Natural killer cell (primary cell): ENCODE measurements around the gene PRDX5. TPM values are rescaled to one million over a fixed set of nuclear protein-coding genes. Genes with fewer than 3 reads are reported as not detected.
A peak's percentile ranks its signal among the peaks of the same experiment; 100 is the strongest.
"Not testable (repeated sequence)": the region's sequence is repeated elsewhere in the genome, so short reads cannot be mapped to it uniquely, and the experiment has no call there.

Experiments
- ATAC-seq, 3 donors: fragments of 150-1000 bp in 2 of 3; fragments of 200-7000 bp in 1 of 3; cut with Tn5 transposase; 1 replicate in 1 of 3; 2 replicates in 2 of 3; pipeline ENCODE4 v1.10.0; 2021; ENCODE audit warnings: mild to moderate bottlenecking in 2 of 3, moderate library complexity in 2 of 3
- DNase-seq, 2 donors: peaks; one replicate each; pipeline versions ENCODE4 v3.0.0 to v3.0.0-alpha.2; 2013 to 2021; ENCODE audit warnings: mixed read lengths in 1 of 2
- H3K27ac ChIP-seq: one replicate; pipeline ENCODE4 v1.5.1; 2013; ENCODE audit warnings: mild to moderate bottlenecking, low read length
- H3K27me3 ChIP-seq: one replicate; pipeline ENCODE4 v1.6.1; 2013; ENCODE audit warnings: low read length; ENCODE audit not compliant: control insufficient read depth, insufficient read depth
- H3K36me3 ChIP-seq: one replicate; pipeline ENCODE4 v1.6.1; 2013; ENCODE audit warnings: low read length; ENCODE audit not compliant: control insufficient read depth, insufficient read depth
- H3K4me1 ChIP-seq: one replicate; pipeline ENCODE4 v1.6.1; 2013; ENCODE audit warnings: low read length; ENCODE audit not compliant: control insufficient read depth, insufficient read depth
- H3K4me3 ChIP-seq: one replicate; pipeline ENCODE4 v1.5.1; 2013; ENCODE audit warnings: low read length
- H3K9me3 ChIP-seq: one replicate; pipeline ENCODE4 v1.6.1; 2013; ENCODE audit warnings: low read length; ENCODE audit not compliant: control insufficient read depth, insufficient read depth
- H3K27ac Mint-ChIP-seq, 2 donors: one replicate each; pipeline ENCODE4 v1.8.0; 2022; ENCODE audit warnings: mild to moderate bottlenecking in 2 of 2, mixed read lengths in 2 of 2, moderate library complexity in 1 of 2
- H3K27me3 Mint-ChIP-seq, 2 donors: one replicate each; pipeline ENCODE4 v1.8.0; 2022; ENCODE audit warnings: low read depth in 2 of 2, mixed read lengths in 2 of 2
- H3K36me3 Mint-ChIP-seq: one replicate; pipeline ENCODE4 v1.8.0; 2022; ENCODE audit warnings: mixed read lengths
- H3K4me1 Mint-ChIP-seq, 2 donors: one replicate each; pipeline ENCODE4 v1.8.0; 2022; ENCODE audit warnings: mixed read lengths in 2 of 2
- H3K4me3 Mint-ChIP-seq: one replicate; pipeline ENCODE4 v1.8.0; 2022; ENCODE audit warnings: mild to moderate bottlenecking, moderate library complexity, mixed read lengths
- H3K9me3 Mint-ChIP-seq, 2 donors: one replicate each; pipeline ENCODE4 v1.8.0; 2022; ENCODE audit warnings: mixed read lengths in 2 of 2
- CTCF ChIP-seq: fragments of 200-600 bp; IDR thresholded peaks from one replicate; pipeline ENCODE4 v1.8.0; 2022; ENCODE audit warnings: antibody characterized with exemption
- WGBS: methylation state at CpG from one replicate; pipeline ENCODE4 v1.1.7; 2013; ENCODE audit warnings: missing lambda C conversion rate; ENCODE audit not compliant: insufficient coverage; 5-methylcytosine and 5-hydroxymethylcytosine counted together
- intact Hi-C: fragments of 100-400 bp; cut with micrococcal nuclease; formaldehyde crosslinking; loops from one replicate; pipeline ENCODE4 v1.14.2; 2022
- total RNA-seq, 4 donors: library from RNA; stranded (reverse); fragments of 120-200 nt in 1 of 4; gene quantifications; one replicate each; pipeline versions ENCODE4 v1.2.3 to v1.2.4, GENCODE V29; 2013 to 2022

The PRDX5 gene
- total RNA-seq, 3 donors from 2014 or later (not counting 1 experiment from before 2014, with no cell fraction given), result 85.9 to 104 (median 88.8) TPM

- DNase-seq (no peak), ATAC-seq (no peak)
- Mint-ChIP-seq H3K4me1 (peaks cover 25 to 35% of the 10 kb centered on the region in 2 donors), H3K9me3 (no peaks in the 10 kb centered on the region), H3K27me3 (no peaks in the 10 kb centered on the region), H3K36me3 (no peaks in the 10 kb centered on the region), H3K4me3 (no peak overlapping the region), H3K27ac (peak overlapping the region in 1 of 2 donors; percentile 44)
- no peak for TF ChIP-seq CTCF
- no peak overlapping the region for H3K27ac ChIP-seq
- peaks cover 14% of the 10 kb centered on the region for H3K4me1 ChIP-seq
- H3K4me3 ChIP-seq, result no peak overlapping the region
- H3K9me3 ChIP-seq, result no peaks in the 10 kb centered on the region
- intact Hi-C loops, result no loop called here
- no peaks in the 10 kb centered on the region for H3K27me3 ChIP-seq
- H3K36me3 ChIP-seq, result peaks cover 16% of the 10 kb centered on the region
- WGBS, result 32% methylated on average over 5 of the region's 5 CpGs
These were observed 5.5 kb downstream of the PRDX5 start for GRCh38 chr11:64323373-64323772.

GRCh38 chr11:64323984-64324383 is 6.1 kb downstream of the PRDX5 start:
- peak overlapping the region in 1 of 2 donors; percentile 44 for H3K27ac Mint-ChIP-seq
- intact Hi-C loops, H3K4me3 Mint-ChIP-seq, H3K9me3 ChIP-seq, H3K27me3 ChIP-seq, H3K27ac ChIP-seq, H3K27me3 Mint-ChIP-seq, DNase-seq, H3K9me3 Mint-ChIP-seq, H3K4me1 ChIP-seq, H3K36me3 Mint-ChIP-seq, ATAC-seq, H3K4me3 ChIP-seq: not testable (repeated sequence)
- WGBS, result 87% methylated on average over 4 of the region's 4 CpGs
- peaks cover 19 to 30% of the 10 kb centered on the region in 2 donors for H3K4me1 Mint-ChIP-seq
- peaks cover 16% of the 10 kb centered on the region for H3K36me3 ChIP-seq

- Mint-ChIP-seq H3K36me3 (no peaks in the 10 kb centered on the region), H3K9me3 (no peaks in the 10 kb centered on the region), H3K27ac (no peak overlapping the region), H3K4me1 (peaks cover 13 to 22% of the 10 kb centered on the region in 2 donors), H3K27me3 (no peaks in the 10 kb centered on the region), H3K4me3 (no peak overlapping the region)
- H3K36me3 ChIP-seq, result peaks cover 16% of the 10 kb centered on the region
- H3K27me3 ChIP-seq, result no peaks in the 10 kb centered on the region
- ATAC-seq (no peak), DNase-seq (no peak)
- H3K9me3 ChIP-seq, result no peaks in the 10 kb centered on the region
- intact Hi-C loops, result no loop called here
- H3K27ac ChIP-seq, result no peak overlapping the region
- H3K4me1 ChIP-seq, result no peaks in the 10 kb centered on the region
- TF ChIP-seq CTCF, result no peak
- H3K4me3 ChIP-seq, result no peak overlapping the region
- WGBS, result 96% methylated on average over 8 of the region's 11 CpGs
These were observed 7.0 kb downstream of the PRDX5 start for GRCh38 chr11:64324692-64325469.

- Histone ChIP-seq H3K36me3 (peaks cover 4% of the 10 kb centered on the region), H3K27me3 (no peaks in the 10 kb centered on the region), H3K27ac (no peak overlapping the region), H3K4me1 (peaks cover 21% of the 10 kb centered on the region), H3K9me3 (no peaks in the 10 kb centered on the region), H3K4me3 (no peak overlapping the region)
- TF ChIP-seq CTCF, result no peak
- Mint-ChIP-seq H3K36me3 (no peaks in the 10 kb centered on the region), H3K27me3 (no peaks in the 10 kb centered on the region), H3K4me1 (peaks cover 13 to 28% of the 10 kb centered on the region in 2 donors), H3K9me3 (no peaks in the 10 kb centered on the region), H3K27ac (peak overlapping the region in 1 of 2 donors; percentile 41), H3K4me3 (no peak overlapping the region)
- DNase-seq (no peak), ATAC-seq (no peak)
- intact Hi-C loops, result no loop called here
- 96% methylated on average over 2 of the region's 2 CpGs for WGBS
These were observed 9.5 kb downstream of the PRDX5 start for GRCh38 chr11:64327375-64327774.
